HG02642 (cell line): ENCODE data around the gene NLGN2.
A peak's percentile ranks its signal among the peaks of the same experiment; 100 is the strongest.

Source experiments
- ATAC-seq: cut with Tn5 transposase; IDR thresholded peaks from one replicate; pipeline ENCODE4 v1.9.1; 2021; ENCODE audit warnings: mild to moderate bottlenecking; ENCODE audit not compliant: unreplicated experiment, poor library complexity

Gene NLGN2

DNA sequence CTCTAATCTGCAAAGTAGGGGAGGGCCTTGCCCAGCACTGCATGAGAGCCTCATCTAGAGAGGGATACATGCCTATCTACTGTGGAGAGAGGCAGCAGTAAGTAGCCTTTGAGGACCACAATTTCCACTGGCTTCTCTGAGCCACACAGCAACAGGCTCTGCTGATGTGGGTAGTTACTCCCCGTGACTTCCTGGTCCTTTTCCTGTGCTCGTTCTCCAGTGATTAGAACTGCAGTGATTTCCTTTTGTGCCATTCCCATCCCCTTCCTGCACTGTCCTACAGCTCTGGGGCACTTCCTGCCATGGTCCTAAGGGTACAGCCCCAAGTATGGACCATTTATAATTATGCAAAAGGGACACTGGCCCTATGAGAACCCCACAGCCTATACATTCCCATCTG, 16.3 kb upstream of the NLGN2 start:
- ATAC-seq, result no peak

DNA sequence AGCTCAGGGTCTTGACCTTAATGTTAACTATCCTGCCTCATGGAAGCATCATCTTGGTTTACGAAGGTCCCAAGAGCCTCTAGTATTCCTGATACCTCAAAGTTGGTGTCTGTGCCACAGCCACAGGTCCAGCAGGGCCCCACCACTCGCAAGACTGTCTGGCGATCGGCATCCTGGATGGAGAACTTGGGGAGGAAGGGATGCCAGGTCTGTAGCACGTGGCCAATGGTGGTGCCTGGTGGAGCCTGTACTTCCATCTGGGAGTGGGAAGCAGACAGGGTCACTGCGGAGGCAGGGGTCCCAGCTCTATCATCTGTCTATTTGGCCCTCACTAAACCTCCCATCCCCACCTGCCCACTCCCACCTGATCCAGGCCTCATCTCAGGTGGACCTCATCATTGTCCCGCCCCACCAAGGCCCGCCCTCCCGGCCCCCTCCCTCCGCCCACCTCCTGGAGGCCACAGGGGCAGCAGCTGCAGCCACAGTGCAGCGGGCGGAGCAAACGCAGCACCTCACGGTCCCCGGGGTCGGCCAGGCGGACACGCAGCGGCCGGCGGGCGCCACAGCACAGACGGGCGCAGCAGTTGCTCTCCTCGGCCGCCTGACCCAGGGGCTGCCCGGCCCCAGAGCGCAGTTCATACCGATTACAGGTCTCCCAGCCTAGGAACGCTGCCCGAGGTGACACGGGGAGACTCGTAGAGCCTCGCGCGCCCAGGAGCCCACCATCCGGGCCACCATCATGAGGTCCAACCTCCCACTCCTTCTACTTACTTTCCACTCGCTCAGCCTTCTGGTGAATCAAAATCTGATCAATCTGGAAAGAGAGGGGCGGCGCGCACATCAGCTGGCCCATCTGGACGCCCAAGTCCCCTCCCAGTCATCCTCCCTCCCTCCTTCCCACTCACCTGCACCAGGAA, 14.7 kb upstream of the NLGN2 start:
- ATAC-seq, result no peak

GRCh38 chr17:7393613-7394451, 13.8 kb upstream of the NLGN2 start:
- peak; percentile 54 for ATAC-seq

DNA sequence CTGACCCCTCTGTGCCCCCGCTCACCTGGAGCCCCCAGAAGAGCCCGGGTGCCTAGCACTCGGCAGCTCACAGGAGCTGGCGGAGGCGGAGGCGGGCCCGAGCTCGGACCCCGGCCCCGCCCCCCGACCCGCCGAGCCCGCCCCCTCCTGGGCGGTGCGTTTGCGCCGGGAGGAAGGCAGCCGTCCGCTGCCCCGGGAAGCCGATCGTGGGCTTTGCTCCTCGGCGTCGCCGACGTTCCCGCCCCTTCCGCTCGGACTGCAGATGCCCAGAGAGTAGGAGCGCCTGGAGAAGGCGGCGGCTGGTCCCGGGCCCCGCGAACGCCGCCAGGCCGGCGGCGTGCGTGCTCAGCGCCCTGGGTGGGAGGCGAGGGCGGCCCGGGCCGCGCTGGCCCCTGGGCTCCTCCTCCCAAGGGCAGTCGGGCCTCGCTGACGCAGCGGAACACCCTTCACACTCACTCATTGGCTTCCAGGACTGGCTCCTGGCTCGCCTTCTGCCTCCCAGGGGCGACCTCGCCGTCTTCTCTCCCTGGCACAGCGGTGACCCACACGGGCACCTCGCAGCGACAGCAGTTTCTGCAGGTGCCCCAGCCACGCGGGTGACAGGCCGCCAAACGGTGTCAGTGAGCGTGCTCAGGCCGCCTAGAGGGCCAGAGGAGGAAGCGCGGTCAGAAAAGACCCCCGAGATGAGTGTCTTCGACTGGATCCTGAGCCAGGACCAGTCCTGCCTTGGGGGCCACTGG, 13.0 kb upstream of the NLGN2 start, which contains the start of gene PLSCR3:
Gene PLSCR3 (minus strand): TSS at position 74 of the 740 bp plus-strand sequence. CDS start 415 bp downstream, outside the sequence.
- peak; percentile 84 for ATAC-seq

DNA sequence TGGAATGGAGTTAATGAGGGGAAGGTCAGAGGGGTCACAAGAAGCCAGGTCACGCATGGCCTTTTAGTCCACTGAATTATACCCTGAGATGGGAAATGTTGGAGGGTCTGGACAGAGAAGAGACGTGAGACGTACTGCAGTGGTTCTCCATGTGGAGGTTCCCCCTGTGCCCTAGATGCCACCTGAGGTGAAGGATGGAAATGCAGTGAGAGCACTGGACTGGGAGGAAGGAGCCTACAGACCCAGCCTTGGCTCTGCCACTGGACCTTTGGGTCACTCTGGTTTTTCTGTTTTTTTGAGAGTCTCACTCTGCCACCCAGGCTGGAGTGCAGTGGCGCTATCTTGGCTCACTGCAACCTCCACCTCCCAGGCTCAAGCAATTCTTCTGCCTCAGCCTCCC, 11.5 kb upstream of the NLGN2 start:
- ATAC-seq, result no peak

- no peak for ATAC-seq
Measured at GRCh38 chr17:7398612-7399011, 9.0 kb upstream of the NLGN2 start.

DNA sequence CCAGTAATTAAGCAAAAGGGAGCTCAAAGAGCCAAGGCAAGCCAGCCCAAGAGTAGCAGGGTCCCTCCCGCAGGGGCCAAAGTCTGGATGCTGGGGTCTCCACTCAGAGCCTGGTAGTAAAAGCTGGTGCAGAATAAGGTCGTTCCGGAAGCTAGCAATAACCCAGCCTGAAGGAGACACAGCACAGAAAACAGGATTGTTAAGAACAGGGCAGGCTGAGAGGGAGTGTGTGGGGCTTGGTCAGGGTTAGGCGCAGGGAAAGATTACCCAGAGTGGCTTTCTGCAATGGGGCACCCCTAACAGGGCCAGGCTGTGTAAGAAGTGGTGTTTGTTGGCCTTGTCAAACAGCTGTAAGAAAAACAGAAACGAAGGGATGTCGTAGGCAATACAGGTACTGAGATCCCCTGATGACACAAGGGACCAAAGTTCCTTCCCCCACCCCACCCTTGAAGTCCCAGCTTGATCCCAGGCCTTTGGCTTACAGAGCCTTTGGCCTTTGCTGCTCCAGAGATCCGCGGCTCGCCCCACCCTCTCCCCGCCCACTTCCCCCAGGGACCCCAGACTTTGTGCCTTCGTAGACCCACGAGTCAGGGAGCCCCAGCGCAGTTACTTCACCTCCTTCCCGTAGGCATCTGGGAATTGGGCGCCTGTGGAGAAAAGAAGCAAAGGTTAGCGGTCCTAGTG, 4.5 kb upstream of the NLGN2 start:
- ATAC-seq, result no peak

DNA sequence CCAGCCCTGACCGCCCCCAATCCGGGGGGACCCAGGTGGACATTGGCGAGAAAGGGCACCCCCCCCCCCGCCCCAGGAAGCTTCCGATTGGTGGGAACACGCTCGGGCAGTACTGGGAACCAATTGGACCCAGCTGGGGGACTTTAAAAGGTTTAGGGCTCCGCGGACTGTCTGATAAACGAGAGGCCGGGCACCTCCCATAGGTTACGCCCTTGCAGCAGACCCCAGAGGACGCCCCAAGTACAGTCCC, 4.0 kb upstream of the NLGN2 start:
- no peak for ATAC-seq

- peak; percentile 95 for ATAC-seq
Measured at GRCh38 chr17:7403977-7404736, 3.5 kb upstream of the NLGN2 start, which contains the start of gene TMEM256. Gene TMEM256 (minus strand): TSS chr17:7404097. CDS start chr17:7404084, 13 bp downstream.

- ATAC-seq, result peak; percentile 16
Measured at GRCh38 chr17:7404737-7405349, 2.8 kb upstream of the NLGN2 start.

DNA sequence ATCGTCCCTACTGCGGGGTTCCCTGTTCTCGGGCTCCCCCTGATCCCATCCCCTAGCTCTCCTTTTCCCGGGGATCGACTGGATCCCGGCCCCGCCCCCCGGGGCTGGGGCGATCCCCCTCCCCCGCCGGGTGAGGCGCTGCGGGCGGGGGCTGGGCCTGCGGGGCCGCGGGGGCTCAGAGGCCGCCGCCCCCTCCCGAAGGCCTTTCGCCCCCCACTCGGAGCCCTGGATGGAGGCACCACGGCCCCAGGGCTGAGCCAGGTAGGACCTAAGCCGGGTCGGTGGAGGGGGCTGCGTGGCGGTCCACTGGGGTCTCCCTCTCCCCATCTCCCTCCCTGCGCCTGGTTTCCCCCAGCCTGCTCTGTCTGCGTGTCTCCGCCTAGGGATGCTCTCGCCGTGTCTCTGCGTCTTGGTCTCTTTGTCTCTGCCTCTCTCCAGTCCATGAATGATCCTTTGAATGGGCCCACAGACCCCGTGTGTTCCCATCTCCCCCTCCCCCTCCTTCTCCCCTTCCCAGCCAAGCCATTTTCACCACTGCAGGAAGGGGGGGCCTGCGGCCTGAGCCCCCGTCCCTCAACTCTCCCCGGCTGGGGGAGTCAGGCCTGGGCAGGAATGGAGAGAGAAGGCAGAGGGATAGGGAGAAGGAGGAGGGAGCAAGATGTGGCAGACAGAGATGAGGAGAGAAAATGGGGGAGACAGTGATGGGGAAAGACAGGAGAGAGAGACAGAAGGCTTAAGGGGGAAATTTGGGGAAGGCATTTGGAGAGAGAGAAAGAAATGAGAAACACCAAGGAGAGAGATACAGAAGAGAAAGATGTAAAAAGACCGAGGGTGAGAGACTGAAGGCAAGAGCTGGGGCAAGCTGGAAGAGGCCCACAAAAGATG, 2.1 kb upstream of the NLGN2 start:
- ATAC-seq, result no peak

- no peak for ATAC-seq
Measured at GRCh38 chr17:7406235-7406825, 1.3 kb upstream of the NLGN2 start.

DNA sequence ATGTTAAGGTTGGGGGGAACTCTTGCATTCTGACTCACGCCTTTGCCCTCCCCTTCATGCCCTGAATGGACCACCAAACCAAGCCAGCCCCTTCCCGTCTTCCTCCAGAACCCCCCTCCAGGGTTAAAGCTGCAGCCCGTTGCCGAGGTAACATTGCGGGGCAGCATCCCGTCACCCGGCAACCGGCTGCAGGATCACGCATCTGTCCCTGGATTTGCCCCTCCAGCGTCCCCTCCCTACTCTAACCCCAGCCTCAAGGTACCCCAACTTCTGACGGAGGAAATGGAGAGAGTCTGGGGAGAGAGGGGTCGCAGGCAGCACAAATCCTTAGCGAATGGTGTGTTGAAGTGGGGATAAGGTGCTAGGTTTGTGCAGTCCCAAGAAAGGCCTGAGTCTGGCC, 563 bp upstream of the NLGN2 start:
- no peak for ATAC-seq

- ATAC-seq, result no peak
Measured at GRCh38 chr17:7408252-7408727, 645 bp downstream of the NLGN2 start.

DNA sequence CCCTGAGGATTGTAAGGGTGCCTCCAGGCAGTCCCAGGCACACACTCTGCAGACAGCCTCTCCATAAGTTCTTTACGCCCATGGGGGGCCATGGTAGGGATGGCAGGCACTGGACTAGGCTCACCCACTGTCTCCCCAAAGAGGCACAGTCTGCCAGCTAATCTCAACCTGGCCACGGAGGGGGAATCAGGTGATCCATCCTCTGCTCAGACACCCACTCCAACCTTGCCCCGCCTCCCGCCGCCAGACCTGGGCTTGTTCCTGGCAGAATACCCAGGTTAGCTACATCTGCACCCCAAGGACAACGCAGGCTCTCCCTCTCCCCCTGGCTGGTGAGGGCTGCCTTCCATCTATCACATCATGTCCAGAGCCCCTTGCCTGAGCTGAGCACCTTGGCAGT, 1.2 kb downstream of the NLGN2 start:
- ATAC-seq, result no peak

- ATAC-seq, result no peak
Measured at GRCh38 chr17:7409716-7410115, 2.1 kb downstream of the NLGN2 start.

DNA sequence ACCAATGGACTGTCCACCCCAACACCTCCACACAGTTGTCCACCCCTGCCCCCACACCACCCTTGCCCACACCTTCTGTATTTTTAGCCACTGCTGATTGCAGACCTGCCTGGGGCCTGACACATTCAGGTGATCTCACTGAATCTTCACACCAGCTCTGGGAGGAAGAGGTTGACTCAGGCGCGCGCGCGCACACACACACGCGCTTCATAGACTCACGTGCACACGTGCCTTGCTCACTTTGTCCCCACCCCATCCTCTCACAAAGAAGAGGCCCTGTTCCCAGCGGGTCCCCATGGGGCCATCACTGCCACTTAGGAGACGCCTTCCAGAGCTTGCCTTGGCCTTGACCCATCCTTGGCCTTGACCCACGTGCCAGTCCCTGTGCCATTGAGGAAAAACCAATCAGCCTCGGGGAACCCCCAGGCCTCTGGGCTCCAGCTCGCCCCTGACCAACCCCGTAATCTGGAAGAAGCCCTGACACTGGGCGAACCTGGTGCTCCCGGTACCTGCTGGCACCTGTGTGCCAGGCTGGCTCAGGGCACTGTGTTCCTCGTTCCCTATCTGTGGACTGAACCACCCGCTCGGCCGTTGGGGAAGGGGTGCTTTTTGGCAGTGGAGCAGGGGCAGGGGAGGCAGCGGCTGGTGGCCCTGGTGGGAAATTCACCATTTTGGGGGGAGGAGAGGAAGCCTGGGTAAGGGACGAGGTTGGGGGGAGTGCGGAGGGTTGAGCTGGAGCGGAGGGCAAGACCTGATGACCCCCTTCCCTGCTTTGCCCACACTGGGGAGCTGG, 3.2 kb downstream of the NLGN2 start:
- no peak for ATAC-seq
